ENCODE results near the gene SPDYE2B. TPM values are rescaled to one million over a fixed set of nuclear protein-coding genes. Genes with fewer than 3 reads are reported as not detected.
A peak's percentile ranks its signal among the peaks of the same experiment; 100 is the strongest.
"Not testable (repeated sequence)": the region's sequence is repeated elsewhere in the genome, so short reads cannot be mapped to it uniquely, and the experiment has no call there.

The SPDYE2B gene
- not detected for total RNA-seq
- long read RNA-seq, partial matches to known transcripts: 1 of 109 reads
- long read RNA-seq, other reads (novel, unspliced or antisense): 108 of 109 reads

GRCh38 chr7:102649924-102650323, at the start of gene SPDYE2B:
Gene SPDYE2B (plus strand): TSS chr7:102650319. CDS start chr7:102652349, 2,030 bp downstream.
- ATAC-seq: peak in 1 of 2 donors; percentile 56
- not testable (repeated sequence) for H3K27ac ChIP-seq, H3K9me3 ChIP-seq

GRCh38 chr7:102602317-102602716, 47.8 kb upstream of the SPDYE2B start:
- ATAC-seq; DNase-seq; H3K27me3 ChIP-seq (ENCODE audit: low read depth); H3K27ac ChIP-seq; H3K4me1 ChIP-seq; H3K36me3 ChIP-seq; H3K4me3 ChIP-seq; H3K9me3 ChIP-seq; intact Hi-C loops (cut with DNase I): not testable (repeated sequence)

More at GRCh38 chr7:102649924-102650323, at the start of gene SPDYE2B:
- H3K36me3 ChIP-seq; DNase-seq; intact Hi-C loops (cut with DNase I); H3K4me3 ChIP-seq; H3K4me1 ChIP-seq; H3K27me3 ChIP-seq (ENCODE audit: low read depth): not testable (repeated sequence)

GRCh38 chr7:102604431-102605145, 45.5 kb upstream of the SPDYE2B start:
- H3K4me1 ChIP-seq; H3K4me3 ChIP-seq; H3K9me3 ChIP-seq; H3K27ac ChIP-seq; H3K36me3 ChIP-seq; DNase-seq; H3K27me3 ChIP-seq (ENCODE audit: low read depth); intact Hi-C loops (cut with DNase I): not testable (repeated sequence)
- ATAC-seq: peak; percentile 8 to 11

- H3K4me1 ChIP-seq; H3K4me3 ChIP-seq; H3K36me3 ChIP-seq; H3K27ac ChIP-seq; H3K9me3 ChIP-seq; DNase-seq; intact Hi-C loops (cut with DNase I); ATAC-seq; H3K27me3 ChIP-seq (ENCODE audit: low read depth): not testable (repeated sequence)
Measured at GRCh38 chr7:102606848-102607247, 43.3 kb upstream of the SPDYE2B start.

GRCh38 chr7:102609734-102610133, 40.4 kb upstream of the SPDYE2B start:
- H3K4me1 ChIP-seq; H3K4me3 ChIP-seq; H3K27me3 ChIP-seq (ENCODE audit: low read depth); H3K27ac ChIP-seq; H3K36me3 ChIP-seq; ATAC-seq; H3K9me3 ChIP-seq; DNase-seq; intact Hi-C loops (cut with DNase I): not testable (repeated sequence)

GRCh38 chr7:102610441-102610840, 39.7 kb upstream of the SPDYE2B start:
- H3K4me3 ChIP-seq; H3K9me3 ChIP-seq; ATAC-seq; H3K36me3 ChIP-seq; intact Hi-C loops (cut with DNase I); H3K4me1 ChIP-seq; H3K27ac ChIP-seq; H3K27me3 ChIP-seq (ENCODE audit: low read depth): not testable (repeated sequence)
- peak; percentile 40 for DNase-seq

- peak; percentile 57 to 59 for ATAC-seq
- intact Hi-C loops (cut with DNase I): not testable (repeated sequence)
Measured at GRCh38 chr7:102611013-102611674, 39.0 kb upstream of the SPDYE2B start.

GRCh38 chr7:102611675-102612325, 38.3 kb upstream of the SPDYE2B start:
- H3K27ac ChIP-seq; ATAC-seq; H3K9me3 ChIP-seq; H3K36me3 ChIP-seq; H3K27me3 ChIP-seq (ENCODE audit: low read depth); H3K4me3 ChIP-seq; intact Hi-C loops (cut with DNase I); H3K4me1 ChIP-seq: not testable (repeated sequence)
- DNase-seq: peak; percentile 45

More at GRCh38 chr7:102611013-102611674, 39.0 kb upstream of the SPDYE2B start:
- not testable (repeated sequence) for H3K36me3 ChIP-seq; H3K27me3 ChIP-seq (ENCODE audit: low read depth); H3K4me3 ChIP-seq; H3K27ac ChIP-seq; H3K9me3 ChIP-seq; H3K4me1 ChIP-seq; DNase-seq

- H3K36me3 ChIP-seq; H3K4me1 ChIP-seq; ATAC-seq; H3K27me3 ChIP-seq (ENCODE audit: low read depth); H3K9me3 ChIP-seq; intact Hi-C loops (cut with DNase I); H3K4me3 ChIP-seq; DNase-seq; H3K27ac ChIP-seq: not testable (repeated sequence)
Measured at GRCh38 chr7:102613575-102614345, 36.4 kb upstream of the SPDYE2B start.

GRCh38 chr7:102614346-102614697, 35.8 kb upstream of the SPDYE2B start:
- H3K4me3 ChIP-seq; DNase-seq; H3K36me3 ChIP-seq; H3K9me3 ChIP-seq; intact Hi-C loops (cut with DNase I); H3K27me3 ChIP-seq (ENCODE audit: low read depth); H3K27ac ChIP-seq; H3K4me1 ChIP-seq: not testable (repeated sequence)
- ATAC-seq: peak; percentile 39 to 42

GRCh38 chr7:102614873-102615272, 35.2 kb upstream of the SPDYE2B start:
- H3K4me1 ChIP-seq; ATAC-seq; H3K4me3 ChIP-seq; H3K36me3 ChIP-seq; H3K27me3 ChIP-seq (ENCODE audit: low read depth); H3K9me3 ChIP-seq; DNase-seq; intact Hi-C loops (cut with DNase I); H3K27ac ChIP-seq: not testable (repeated sequence)

- H3K4me3 ChIP-seq; H3K27ac ChIP-seq; H3K9me3 ChIP-seq; H3K27me3 ChIP-seq (ENCODE audit: low read depth); H3K4me1 ChIP-seq; H3K36me3 ChIP-seq; intact Hi-C loops (cut with DNase I); DNase-seq: not testable (repeated sequence)
- peak in 1 of 2 donors; percentile 0 for ATAC-seq
Measured at GRCh38 chr7:102615930-102616329, 34.2 kb upstream of the SPDYE2B start.

GRCh38 chr7:102616507-102617125, 33.5 kb upstream of the SPDYE2B start, which contains the start of gene RASA4:
Gene RASA4 (minus strand): TSS chr7:102616756. CDS start chr7:102616689, 67 bp downstream.
- ATAC-seq: peak; percentile 95 to 97

More at GRCh38 chr7:102616507-102617125, 33.5 kb upstream of the SPDYE2B start, which contains the start of gene RASA4:
- H3K4me3 ChIP-seq: peak within 1 kb of the TSS; percentile 49
- peak; percentile 77 for DNase-seq
- H3K27me3 ChIP-seq (ENCODE audit: low read depth); H3K9me3 ChIP-seq; H3K27ac ChIP-seq; H3K36me3 ChIP-seq; H3K4me1 ChIP-seq; intact Hi-C loops (cut with DNase I): not testable (repeated sequence)
